ENCODE measurements around the gene ZNF134.

The ZNF134 gene

GRCh38 chr19:57641715-57642234 lies 27.7 kb downstream of the ZNF134 start:
- no peak for DNase-seq

GRCh38 chr19:57642396-57643046 lies 28.5 kb downstream of the ZNF134 start:
- no peak for DNase-seq

GRCh38 chr19:57643734-57644133 lies 29.7 kb downstream of the ZNF134 start:
- no peak for DNase-seq

GRCh38 chr19:57648331-57649003 lies 34.4 kb downstream of the ZNF134 start:
- no peak for DNase-seq

GRCh38 chr19:57651654-57651996 lies 37.6 kb downstream of the ZNF134 start:
- DNase-seq = no peak

GRCh38 chr19:57653689-57654088 lies 39.6 kb downstream of the ZNF134 start:
- DNase-seq = no peak

- no peak for DNase-seq
These were observed 41.4 kb downstream of the ZNF134 start for GRCh38 chr19:57655443-57655842.

GRCh38 chr19:57656346-57656745 lies 42.3 kb downstream of the ZNF134 start:
- DNase-seq = no peak

- DNase-seq = no peak
These were observed 50.5 kb downstream of the ZNF134 start for GRCh38 chr19:57664269-57665127.

- DNase-seq = no peak
These were observed 51.3 kb downstream of the ZNF134 start for GRCh38 chr19:57665261-57665806.

GRCh38 chr19:57667228-57667627 lies 53.2 kb downstream of the ZNF134 start:
- DNase-seq = no peak

GRCh38 chr19:57668635-57669034 lies 54.6 kb downstream of the ZNF134 start, which contains the start of gene ZSCAN4:
Gene ZSCAN4, plus strand, starts transcription at chr19:57668935. Its CDS starts 7,211 bp downstream, at chr19:57676146.
- DNase-seq = no peak

- no peak for DNase-seq
These were observed 57.3 kb downstream of the ZNF134 start for GRCh38 chr19:57671124-57671895.

- DNase-seq = no peak
These were observed 58.4 kb downstream of the ZNF134 start for GRCh38 chr19:57672466-57672865.
